NT2/D1 (cell line): ENCODE results near the gene PEAK1.

Experiments used
- DNase-seq: peaks from one replicate; pipeline ENCODE4 v3.0.0-alpha.2; 2011; ENCODE audit warnings: low read depth, low spot score
- H3K27me3 ChIP-seq: 2 replicates; pipeline ENCODE4 v1.6.0; 2011; ENCODE audit warnings: mild to moderate bottlenecking; ENCODE audit not compliant: insufficient read length, insufficient read depth
- H3K36me3 ChIP-seq: 2 replicates; pipeline ENCODE4 v1.6.1; 2011; ENCODE audit warnings: mild to moderate bottlenecking, low read length, mixed read lengths; ENCODE audit not compliant: insufficient read depth, insufficient read length
- H3K4me1 ChIP-seq: 2 replicates; pipeline ENCODE4 v1.5.1; 2011; ENCODE audit not compliant: insufficient read depth, insufficient read length
- H3K4me3 ChIP-seq: 2 replicates; pipeline ENCODE4 v1.5.1; 2011; ENCODE audit warnings: low read depth; ENCODE audit not compliant: insufficient read length
- H3K9ac ChIP-seq: 2 replicates; pipeline ENCODE4 v1.6.0; 2011; ENCODE audit warnings: low read depth; ENCODE audit not compliant: insufficient read length
- H3K9me3 ChIP-seq: 2 replicates; pipeline ENCODE4 v1.5.1; 2011; ENCODE audit warnings: mild to moderate bottlenecking, low read length; ENCODE audit not compliant: insufficient read depth
- SUZ12 ChIP-seq: IDR thresholded peaks from 2 replicates; pipeline ENCODE4 v1.6.1; 2011; ENCODE audit not compliant: insufficient read length, insufficient read depth; ENCODE audit errors: extremely low read depth
- YY1 ChIP-seq: IDR thresholded peaks from 2 replicates; pipeline ENCODE4 v1.6.1; 2011; ENCODE audit not compliant: insufficient read length, insufficient read depth
- ZNF274 ChIP-seq: IDR thresholded peaks from 2 replicates; pipeline ENCODE4 v1.6.1; 2011; ENCODE audit warnings: mild to moderate bottlenecking, low read depth, low read length

The PEAK1 gene

GRCh38 chr15:77457905-77458265, 38.0 kb upstream of the PEAK1 start:
- no peak for DNase-seq
- no peak overlapping the region for H3K4me3 ChIP-seq

GRCh38 chr15:77457191-77457904, 37.4 kb upstream of the PEAK1 start:
- TF ChIP-seq SUZ12 (no peak), YY1 (no peak), ZNF274 (no peak)
- Histone ChIP-seq H3K36me3 (peaks cover 23% of the 10 kb centered on the region), H3K9ac (no peak overlapping the region), H3K4me1 (no peaks in the 10 kb centered on the region), H3K27me3 (no peaks in the 10 kb centered on the region), H3K4me3 (no peak overlapping the region), H3K9me3 (no peaks in the 10 kb centered on the region)
- no peak for DNase-seq

More at GRCh38 chr15:77457905-77458265, 38.0 kb upstream of the PEAK1 start:
- peaks cover 25% of the 10 kb centered on the region for H3K36me3 ChIP-seq
- TF ChIP-seq ZNF274 (no peak), YY1 (no peak), SUZ12 (no peak)
- no peaks in the 10 kb centered on the region for H3K4me1 ChIP-seq
- H3K9me3 ChIP-seq, result no peaks in the 10 kb centered on the region
- H3K27me3 ChIP-seq, result no peaks in the 10 kb centered on the region
- H3K9ac ChIP-seq, result no peak overlapping the region

GRCh38 chr15:77456746-77457145, 36.8 kb upstream of the PEAK1 start:
- no peak for TF ChIP-seq ZNF274
- TF ChIP-seq SUZ12, result no peak
- no peak for TF ChIP-seq YY1
- Histone ChIP-seq H3K36me3 (peaks cover 23% of the 10 kb centered on the region), H3K9ac (no peak overlapping the region), H3K4me1 (no peaks in the 10 kb centered on the region), H3K4me3 (no peak overlapping the region), H3K9me3 (no peaks in the 10 kb centered on the region), H3K27me3 (no peaks in the 10 kb centered on the region)
- DNase-seq, result no peak

GRCh38 chr15:77455696-77456321, 35.9 kb upstream of the PEAK1 start:
- no peak overlapping the region for H3K4me3 ChIP-seq
- H3K27me3 ChIP-seq, result no peaks in the 10 kb centered on the region
- H3K36me3 ChIP-seq, result peaks cover 23% of the 10 kb centered on the region
- DNase-seq, result no peak
- H3K4me1 ChIP-seq, result no peaks in the 10 kb centered on the region
- no peak overlapping the region for H3K9ac ChIP-seq
- TF ChIP-seq YY1 (no peak), SUZ12 (no peak), ZNF274 (no peak)
- no peaks in the 10 kb centered on the region for H3K9me3 ChIP-seq

GRCh38 chr15:77454951-77455350, 35.0 kb upstream of the PEAK1 start:
- Histone ChIP-seq H3K9me3 (no peaks in the 10 kb centered on the region), H3K4me1 (no peaks in the 10 kb centered on the region), H3K9ac (no peak overlapping the region), H3K36me3 (peaks cover 17% of the 10 kb centered on the region), H3K4me3 (no peak overlapping the region), H3K27me3 (no peaks in the 10 kb centered on the region)
- TF ChIP-seq YY1 (no peak), ZNF274 (no peak), SUZ12 (no peak)
- no peak for DNase-seq

GRCh38 chr15:77454265-77454664, 34.4 kb upstream of the PEAK1 start:
- H3K36me3 ChIP-seq, result peaks cover 11% of the 10 kb centered on the region
- H3K9me3 ChIP-seq, result no peaks in the 10 kb centered on the region
- TF ChIP-seq SUZ12, result no peak
- H3K27me3 ChIP-seq, result no peaks in the 10 kb centered on the region
- no peak overlapping the region for H3K4me3 ChIP-seq
- no peaks in the 10 kb centered on the region for H3K4me1 ChIP-seq
- H3K9ac ChIP-seq, result no peak overlapping the region
- DNase-seq, result no peak

- no peak overlapping the region for H3K4me3 ChIP-seq
- TF ChIP-seq YY1, result no peak
- no peak for TF ChIP-seq SUZ12
- no peak for TF ChIP-seq ZNF274
- H3K9ac ChIP-seq, result no peak overlapping the region
- DNase-seq, result no peak
- no peaks in the 10 kb centered on the region for H3K9me3 ChIP-seq
- no peaks in the 10 kb centered on the region for H3K36me3 ChIP-seq
- no peaks in the 10 kb centered on the region for H3K4me1 ChIP-seq
- no peaks in the 10 kb centered on the region for H3K27me3 ChIP-seq
Measured at GRCh38 chr15:77446840-77447390, 27.0 kb upstream of the PEAK1 start.
